Measurements from ENCODE around the gene RAX2. TPM values are rescaled to one million over a fixed set of nuclear protein-coding genes. Genes with fewer than 3 reads are reported as not detected.

Gene RAX2
- total RNA-seq, 1 experiment from 2014 or later, result not detected

DNA sequence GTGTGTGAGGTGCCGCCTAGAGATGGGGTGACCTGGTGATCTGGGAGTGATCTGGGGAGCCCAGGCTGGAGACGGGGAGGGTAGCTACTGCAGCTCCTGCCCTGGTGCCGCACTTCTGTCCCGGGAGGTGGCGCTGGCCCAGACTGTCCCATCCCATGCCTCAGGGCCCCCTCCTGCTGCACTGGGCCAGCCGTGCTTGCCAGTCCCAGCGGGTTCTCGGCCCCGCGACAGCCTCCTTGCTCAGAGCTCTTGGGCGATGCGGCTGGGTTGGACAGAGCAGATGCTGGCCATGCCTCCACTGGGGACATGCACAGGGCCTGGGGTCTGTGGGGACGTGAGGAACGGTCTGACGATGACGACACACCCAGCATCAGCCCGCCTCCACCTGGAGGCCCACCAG lies 2.5 kb downstream of the RAX2 start:
- Histone ChIP-seq H3K27ac (ENCODE audit: low read depth, low read length) (no peak overlapping the region), H3K27me3 (ENCODE audit: insufficient read depth, low read length) (no peaks in the 10 kb centered on the region), H2AFZ (ENCODE audit: low read depth, low read length, poor library complexity, severe bottlenecking) (no peak overlapping the region), H3K36me3 (ENCODE audit: control insufficient read depth in 1 of 2, insufficient read depth in 2 of 2, low read length in 2 of 2) (peaks cover 0 to 5% of the 10 kb centered on the region in 2 experiments; a peak in 2 of 4 replicates), H3K4me3 (replicated peaks in 1 of 2; ENCODE audit: low read depth in 1 of 2, low read length in 2 of 2) (no peak overlapping the region), H4K20me1 (ENCODE audit: insufficient read depth) (no peaks in the 10 kb centered on the region), H3K4me1 (ENCODE audit: control insufficient read depth in 1 of 2, insufficient read depth in 2 of 2, low read length in 2 of 2) (no peaks in the 10 kb centered on the region), H3K9ac (ENCODE audit: low read length) (no peak overlapping the region), H3K9me3 (ENCODE audit: control insufficient read depth in 1 of 2, insufficient read depth in 1 of 2, low read depth in 1 of 2, low read length in 2 of 2) (no peaks in the 10 kb centered on the region), H3K9me2 (ENCODE audit: insufficient read depth) (no peaks in the 10 kb centered on the region), H3K79me2 (ENCODE audit: insufficient read depth, low read length) (no peaks in the 10 kb centered on the region), H3K4me2 (ENCODE audit: low read length) (no peak overlapping the region)
- CTCF ChIA-PET, result interaction anchor here (0.5 kb wide), 1 partner anchor 418 kb away, joined by 3 read pairs; no protein-coding TSS in a partner anchor
- RAD21 ChIA-PET (ENCODE audit: low non-redundant PET in 1 of 2, low total read pairs in 2 of 2, uncharacterized antibody in 2 of 2, unreplicated experiment in 2 of 2), result no interaction called here
- DNase-seq (ENCODE audit: low read depth, low spot score) (no peak), ATAC-seq (no peak)
- intact Hi-C loops (cut with micrococcal nuclease), result no loop called here
- POLR2A ChIA-PET, result no interaction called here
- BruUV-seq (replicated peaks), result no TSS peak
- TF ChIP-seq SRF (IDR thresholded peaks at IDR 0.05; ENCODE audit: low read depth) (no peak), TCF7L2 (IDR thresholded peaks at IDR 0.05; ENCODE audit: borderline replicate concordance, extremely low read depth, insufficient read depth, insufficient read length) (no peak), CBX3 (IDR thresholded peaks at IDR 0.05; ENCODE audit: low read depth) (no peak), JUND (IDR thresholded peaks at IDR 0.05) (no peak), SP1 (IDR thresholded peaks at IDR 0.05; ENCODE audit: low read depth) (no peak), EZH2 (IDR thresholded peaks at IDR 0.05) (no peak), SIN3A (IDR thresholded peaks at IDR 0.05; ENCODE audit: low read depth) (no peak), ZFX (IDR thresholded peaks at IDR 0.05) (no peak), ZNF274 (IDR thresholded peaks at IDR 0.05; ENCODE audit: low read depth, low read length) (no peak), EZH2phosphoT487 (IDR thresholded peaks at IDR 0.05; ENCODE audit: borderline replicate concordance) (no peak)
- TF ChIP-seq, protein P1, sequence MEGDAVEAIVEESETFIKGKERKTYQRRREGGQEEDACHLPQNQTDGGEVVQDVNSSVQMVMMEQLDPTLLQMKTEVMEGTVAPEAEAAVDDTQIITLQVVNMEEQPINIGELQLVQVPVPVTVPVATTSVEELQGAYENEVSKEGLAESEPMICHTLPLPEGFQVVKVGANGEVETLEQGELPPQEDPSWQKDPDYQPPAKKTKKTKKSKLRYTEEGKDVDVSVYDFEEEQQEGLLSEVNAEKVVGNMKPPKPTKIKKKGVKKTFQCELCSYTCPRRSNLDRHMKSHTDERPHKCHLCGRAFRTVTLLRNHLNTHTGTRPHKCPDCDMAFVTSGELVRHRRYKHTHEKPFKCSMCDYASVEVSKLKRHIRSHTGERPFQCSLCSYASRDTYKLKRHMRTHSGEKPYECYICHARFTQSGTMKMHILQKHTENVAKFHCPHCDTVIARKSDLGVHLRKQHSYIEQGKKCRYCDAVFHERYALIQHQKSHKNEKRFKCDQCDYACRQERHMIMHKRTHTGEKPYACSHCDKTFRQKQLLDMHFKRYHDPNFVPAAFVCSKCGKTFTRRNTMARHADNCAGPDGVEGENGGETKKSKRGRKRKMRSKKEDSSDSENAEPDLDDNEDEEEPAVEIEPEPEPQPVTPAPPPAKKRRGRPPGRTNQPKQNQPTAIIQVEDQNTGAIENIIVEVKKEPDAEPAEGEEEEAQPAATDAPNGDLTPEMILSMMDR (IDR thresholded peaks at IDR 0.05 in 2 of 3, conservative IDR thresholded peaks at IDR 0.05 in 1 of 3; ENCODE audit: borderline replicate concordance in 1 of 3, insufficient read depth in 1 of 3, low read depth in 2 of 3, low read length in 2 of 3), result no peak
- TF ChIP-seq, protein P2, sequence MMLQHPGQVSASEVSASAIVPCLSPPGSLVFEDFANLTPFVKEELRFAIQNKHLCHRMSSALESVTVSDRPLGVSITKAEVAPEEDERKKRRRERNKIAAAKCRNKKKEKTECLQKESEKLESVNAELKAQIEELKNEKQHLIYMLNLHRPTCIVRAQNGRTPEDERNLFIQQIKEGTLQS (IDR thresholded peaks at IDR 0.05), result no peak

All from HCT116 (cell line).